PC-9 (cell line): ENCODE data around the gene ENG. TPM values are rescaled to one million over a fixed set of nuclear protein-coding genes. Genes with fewer than 3 reads are reported as not detected.

Experiments
- BruUV-seq: library from RNA; stranded (reverse); fragments of 400-500 nt; replicated peaks from 2 replicates; lab custom pipeline; 2021; lab: Mats Ljungman, UMichigan
- CTCF ChIA-PET: fragments of 300-600 bp; sonication (Branson Sonifier 250); formaldehyde crosslinking; loops from one replicate; lab custom pipeline; 2022; ENCODE audit warnings: antibody characterized with exemption; lab: Charles Lee
- POLR2A ChIA-PET: fragments of 300-600 bp; sonication (Branson Sonifier 250); formaldehyde crosslinking; loops from one replicate; lab custom pipeline; 2022; ENCODE audit warnings: antibody characterized with exemption; ENCODE audit not compliant: unreplicated experiment; lab: Charles Lee
- DNase-seq, 2 experiments: peaks; one replicate each; pipeline versions ENCODE4 v3.0.0 to v3.0.0-alpha.2; 2015 to 2022; ENCODE audit warnings: mixed read lengths in 1 of 2
- H2AFZ ChIP-seq: fragments of 200-600 bp; sonication (generic); 2 replicates; pipeline ENCODE4 v1.8.1; 2017; ENCODE audit warnings: antibody characterized with exemption
- H3F3A ChIP-seq: fragments of 200-600 bp; sonication (generic); 2 replicates; pipeline ENCODE4 v1.8.1; 2017; ENCODE audit warnings: antibody characterized with exemption, mild to moderate bottlenecking, low read depth; ENCODE audit not compliant: insufficient read depth
- H3K27ac ChIP-seq: fragments of 200-600 bp; sonication (generic); 2 replicates; pipeline ENCODE4 v1.6.1; 2016; ENCODE audit warnings: mixed run types
- H3K27me3 ChIP-seq: fragments of 200-600 bp; sonication (generic); 2 replicates; pipeline ENCODE4 v1.6.1; 2016; ENCODE audit warnings: low read depth, mixed run types; ENCODE audit not compliant: insufficient read depth
- H3K36me3 ChIP-seq: fragments of 200-600 bp; sonication (generic); 2 replicates; pipeline ENCODE4 v1.6.1; 2016; ENCODE audit warnings: low read depth, mixed run types
- H3K4me1 ChIP-seq: fragments of 200-600 bp; sonication (generic); replicated peaks from 2 replicates; pipeline ENCODE4 v1.6.1; 2016; ENCODE audit warnings: mixed run types; ENCODE audit not compliant: insufficient read depth
- H3K4me2 ChIP-seq: fragments of 200-600 bp; sonication (generic); 2 replicates; pipeline ENCODE4 v1.6.1; 2017; ENCODE audit warnings: mixed run types
- H3K4me3 ChIP-seq: fragments of 200-600 bp; sonication (generic); 2 replicates; pipeline ENCODE4 v1.6.1; 2016; ENCODE audit warnings: mixed run types
- H3K79me2 ChIP-seq: fragments of 200-600 bp; sonication (generic); 2 replicates; pipeline ENCODE4 v1.6.1; 2017; ENCODE audit warnings: low read depth, mixed run types
- H3K9me2 ChIP-seq: fragments of 200-600 bp; sonication (generic); 2 replicates; pipeline ENCODE4 v1.8.1; 2017; ENCODE audit warnings: mild to moderate bottlenecking; ENCODE audit not compliant: insufficient read depth
- H3K9me3 ChIP-seq: fragments of 200-600 bp; sonication (generic); 2 replicates; pipeline ENCODE4 v1.8.1; 2016; ENCODE audit warnings: low read depth; ENCODE audit not compliant: insufficient read depth
- H4K20me1 ChIP-seq: fragments of 200-600 bp; sonication (generic); 2 replicates; pipeline ENCODE4 v1.8.1; 2017; ENCODE audit not compliant: insufficient read depth
- EZH2 ChIP-seq: fragments of 200-600 bp; sonication (generic); IDR thresholded peaks from 2 replicates; pipeline ENCODE4 v1.8.0; 2017; ENCODE audit warnings: antibody characterized with exemption, low read depth
- intact Hi-C: fragments of 100-400 bp; cut with micrococcal nuclease; formaldehyde crosslinking; loops from one replicate; pipeline ENCODE4 v1.10.0; 2022; ENCODE audit not compliant: unreplicated experiment
- total RNA-seq: library from RNA; stranded (reverse); gene quantifications from 2 replicates; pipeline ENCODE4 v1.2.3, GENCODE V29; 2021
- TF ChIP-seq, protein P1 (sequence below): fragments of 200-600 bp; sonication (generic); conservative IDR thresholded peaks from 2 replicates; pipeline ENCODE4 v1.6.1; 2017; ENCODE audit warnings: mixed run types, antibody characterized with exemption, mild to moderate bottlenecking, moderate library complexity

Gene ENG
- total RNA-seq, 1 experiment from 2014 or later = 23.1 TPM

DNA sequence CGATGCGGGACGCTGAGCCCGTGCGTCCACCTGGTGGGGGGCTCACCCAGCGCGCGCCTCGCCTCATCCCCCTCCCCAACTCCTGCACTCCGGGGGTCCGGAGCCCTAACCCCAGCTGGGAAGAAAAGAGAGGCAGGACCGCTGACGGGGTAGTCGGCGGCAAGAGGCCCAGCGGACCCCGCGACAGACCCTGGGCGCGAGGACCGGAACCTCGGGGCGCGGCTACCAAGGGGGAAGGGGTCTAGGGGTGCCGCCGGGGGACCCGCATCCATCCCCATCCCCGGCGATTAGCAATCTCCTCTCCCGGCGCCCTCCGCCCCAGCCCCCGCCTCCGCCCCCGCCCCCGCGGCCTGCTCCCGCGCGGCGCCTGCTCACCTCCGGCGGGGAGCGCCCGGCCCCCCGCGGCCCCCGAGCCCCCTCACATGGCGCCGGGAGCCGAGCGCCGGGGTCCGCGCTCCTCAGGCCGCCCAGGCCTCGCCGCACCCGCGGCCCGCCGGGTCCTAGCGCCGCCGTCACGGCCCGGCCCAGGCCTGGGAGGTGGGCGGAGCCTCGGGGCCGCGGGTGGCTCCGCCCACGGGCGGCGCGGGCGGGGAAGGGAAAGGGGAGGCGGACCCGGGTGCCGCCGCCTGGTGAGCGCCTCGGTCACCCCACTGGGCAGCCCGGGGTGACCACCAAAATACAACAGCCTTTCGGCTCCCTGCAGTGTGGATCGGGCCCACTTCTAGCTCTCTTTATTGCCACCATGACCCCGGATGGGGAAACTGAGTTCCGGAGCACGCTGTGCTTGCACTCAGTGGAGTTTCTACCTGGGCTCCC, 44.9 kb upstream of the ENG start, which contains the start of gene ST6GALNAC6:
TSS of gene ST6GALNAC6 (minus strand) at position 476 of the 816 bp plus-strand sequence. CDS start 1,622 bp downstream, outside the sequence.
- CTCF ChIA-PET = no interaction called here
- Histone ChIP-seq H3K4me3 (peak within 1 kb of the TSS; percentile 91), H2AFZ (peak within 1 kb of the TSS; percentile 81), H3K79me2 (peaks cover 4% of the 10 kb centered on the region; the same call in 1 of the 2 replicates), H3K4me1 (peaks cover 27% of the 10 kb centered on the region; the same call in 1 of the 2 replicates), H3K36me3 (peaks cover 6% of the 10 kb centered on the region; the same call in 1 of the 2 replicates), H3F3A (peaks cover 29% of the 10 kb centered on the region), H3K9me3 (no peaks in the 10 kb centered on the region), H3K27me3 (no peaks in the 10 kb centered on the region), H3K9me2 (no peaks in the 10 kb centered on the region), H3K27ac (no peak within 1 kb of the TSS), H4K20me1 (no peaks in the 10 kb centered on the region), H3K4me2 (peak within 1 kb of the TSS; percentile 84)
- POLR2A ChIA-PET = no interaction called here
- TF ChIP-seq EZH2 = no peak
- TF ChIP-seq, protein P1, sequence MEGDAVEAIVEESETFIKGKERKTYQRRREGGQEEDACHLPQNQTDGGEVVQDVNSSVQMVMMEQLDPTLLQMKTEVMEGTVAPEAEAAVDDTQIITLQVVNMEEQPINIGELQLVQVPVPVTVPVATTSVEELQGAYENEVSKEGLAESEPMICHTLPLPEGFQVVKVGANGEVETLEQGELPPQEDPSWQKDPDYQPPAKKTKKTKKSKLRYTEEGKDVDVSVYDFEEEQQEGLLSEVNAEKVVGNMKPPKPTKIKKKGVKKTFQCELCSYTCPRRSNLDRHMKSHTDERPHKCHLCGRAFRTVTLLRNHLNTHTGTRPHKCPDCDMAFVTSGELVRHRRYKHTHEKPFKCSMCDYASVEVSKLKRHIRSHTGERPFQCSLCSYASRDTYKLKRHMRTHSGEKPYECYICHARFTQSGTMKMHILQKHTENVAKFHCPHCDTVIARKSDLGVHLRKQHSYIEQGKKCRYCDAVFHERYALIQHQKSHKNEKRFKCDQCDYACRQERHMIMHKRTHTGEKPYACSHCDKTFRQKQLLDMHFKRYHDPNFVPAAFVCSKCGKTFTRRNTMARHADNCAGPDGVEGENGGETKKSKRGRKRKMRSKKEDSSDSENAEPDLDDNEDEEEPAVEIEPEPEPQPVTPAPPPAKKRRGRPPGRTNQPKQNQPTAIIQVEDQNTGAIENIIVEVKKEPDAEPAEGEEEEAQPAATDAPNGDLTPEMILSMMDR = no peak
- peak in 1 of 2 experiments; percentile 79 for DNase-seq
- BruUV-seq = no TSS peak
- intact Hi-C loops = no loop called here

DNA sequence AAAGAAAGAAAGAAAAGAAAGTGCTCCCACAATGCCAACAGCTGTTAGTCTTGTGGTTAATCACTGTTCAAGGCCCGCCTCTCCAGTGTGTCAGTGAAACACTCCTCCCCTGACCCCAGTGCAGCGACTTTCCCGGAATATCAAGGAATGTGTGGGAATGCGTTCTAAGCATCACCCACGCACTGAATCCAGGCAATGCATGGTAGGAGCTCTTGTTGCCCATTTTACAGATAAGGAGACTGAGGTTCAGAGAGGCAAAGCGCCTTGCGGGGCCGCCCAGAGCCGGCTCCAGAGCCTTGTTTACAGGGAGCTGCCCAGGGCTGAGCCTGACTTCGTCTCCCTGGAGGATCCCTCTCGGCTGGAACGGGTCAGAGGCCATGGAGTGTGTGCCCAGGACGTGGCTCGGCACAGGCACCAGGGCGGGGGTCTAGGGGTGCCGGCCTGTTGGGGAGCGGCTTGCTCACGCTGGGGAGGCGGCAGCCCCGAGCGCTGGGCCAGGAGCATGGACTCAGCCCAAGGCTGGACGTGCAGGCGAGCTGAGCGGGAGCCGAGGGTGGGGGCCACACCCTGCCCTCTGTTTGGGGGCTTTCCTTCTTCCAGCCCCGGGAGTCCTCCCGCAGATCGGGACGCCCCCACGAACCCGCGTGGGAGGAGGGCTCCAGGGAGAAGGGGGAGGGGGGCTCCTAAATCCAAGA, 44.1 kb upstream of the ENG start:
- Histone ChIP-seq H4K20me1 (no peaks in the 10 kb centered on the region), H3F3A (peaks cover 29% of the 10 kb centered on the region), H3K36me3 (peaks cover 13% of the 10 kb centered on the region), H3K79me2 (peaks cover 4% of the 10 kb centered on the region; the same call in 1 of the 2 replicates), H3K27me3 (no peaks in the 10 kb centered on the region), H3K4me3 (peak overlapping the region; percentile 91), H3K9me2 (no peaks in the 10 kb centered on the region), H3K4me2 (peak overlapping the region; percentile 84), H3K27ac (no peak overlapping the region), H3K4me1 (peaks cover 23% of the 10 kb centered on the region; the same call in 1 of the 2 replicates), H2AFZ (peak overlapping the region; percentile 81), H3K9me3 (no peaks in the 10 kb centered on the region)
- intact Hi-C loops = no loop called here
- peak in 1 of 2 experiments; percentile 36 for DNase-seq
- TF ChIP-seq EZH2 = no peak
- TF ChIP-seq, protein P1 = no peak
- ChIA-PET POLR2A (interaction anchor here (0.5 kb wide), 1 partner anchor 156 kb away, joined by 4 read pairs; no protein-coding TSS in a partner anchor), CTCF (no interaction called here)
- TSS peak; percentile 28 for BruUV-seq

DNA sequence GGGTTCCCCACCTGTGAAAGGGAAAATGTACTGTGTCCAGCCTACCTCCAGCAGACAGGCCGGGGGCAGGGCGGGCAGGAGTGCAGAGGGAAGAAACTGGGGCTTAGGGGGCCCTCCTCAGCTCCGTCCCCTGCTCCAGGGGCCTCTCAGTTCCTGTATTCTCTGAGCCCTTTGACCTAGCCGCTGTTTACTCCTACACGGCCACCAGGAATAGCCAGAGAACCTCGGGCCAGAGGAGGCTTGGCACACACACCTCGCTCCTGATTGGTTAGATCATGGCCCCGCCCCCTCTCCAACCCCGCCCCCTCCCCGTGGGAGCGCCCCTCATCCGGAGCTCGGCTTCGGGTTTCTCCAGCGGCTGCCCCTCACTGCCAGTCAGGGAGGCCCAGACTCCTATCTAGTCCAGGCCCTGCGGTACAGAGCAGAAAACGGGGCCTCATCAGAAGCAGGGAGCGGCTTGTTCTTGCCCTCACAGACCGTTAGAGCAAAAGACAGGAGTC, 42.8 kb upstream of the ENG start:
- intact Hi-C loops = no loop called here
- H3K27me3 ChIP-seq = no peaks in the 10 kb centered on the region
- POLR2A ChIA-PET = interaction anchor here (0.7 kb wide), 1 partner anchor 14 kb away, joined by 3 read pairs; no protein-coding TSS in a partner anchor
- TF ChIP-seq EZH2 = no peak
- TF ChIP-seq, protein P1 = no peak
- no peak overlapping the region for H3K27ac ChIP-seq
- H3K36me3 ChIP-seq = peaks cover 24% of the 10 kb centered on the region
- no peak overlapping the region for H3K4me3 ChIP-seq
- peaks cover 4% of the 10 kb centered on the region; the same call in 1 of the 2 replicates for H3K79me2 ChIP-seq
- peak in 1 of 2 experiments; percentile 37 for DNase-seq
- H2AFZ ChIP-seq = no peak overlapping the region
- peaks cover 21% of the 10 kb centered on the region; the same call in 1 of the 2 replicates for H3K4me1 ChIP-seq
- CTCF ChIA-PET = interaction anchor here (0.5 to 1.0 kb wide), 4 partner anchors 27 to 984 kb away, joined by 3 to 6 read pairs (median 5); no protein-coding TSS in a partner anchor
- no peaks in the 10 kb centered on the region for H3K9me2 ChIP-seq
- H4K20me1 ChIP-seq = no peaks in the 10 kb centered on the region
- H3F3A ChIP-seq = peaks cover 24% of the 10 kb centered on the region; the same call in 1 of the 2 replicates
- BruUV-seq = no TSS peak
- H3K4me2 ChIP-seq = peak overlapping the region; percentile 20; the same call in 1 of the 2 replicates
- peaks cover 8% of the 10 kb centered on the region; the same call in 1 of the 2 replicates for H3K9me3 ChIP-seq
